Omental fat pad (tissue), 4 donors: ENCODE results near the gene PGR. TPM values are rescaled to one million over a fixed set of nuclear protein-coding genes. Genes with fewer than 3 reads are reported as not detected.

Experiments
- ATAC-seq: fragments of 150-250 bp; one replicate; pipeline ENCODE4 v1.9.1; 2016; ENCODE audit warnings: mild to moderate bottlenecking, moderate library complexity; ENCODE audit not compliant: low FRiP score
- DNase-seq: peaks from one replicate; pipeline ENCODE4 v3.0.0-alpha.2; 2019; ENCODE audit warnings: low spot score
- total RNA-seq, 4 donors: library from RNA; depleted of rRNA; stranded (reverse); fragments of >200 nt; gene quantifications; one replicate each; pipeline ENCODE4 v1.1.0, GENCODE V29; 2016
- TF ChIP-seq, protein P1 (sequence below), 3 donors: fragments of 450-650 bp; IDR thresholded peaks; one replicate each; pipeline ENCODE4 v1.5.1; 2016 to 2017; ENCODE audit warnings: antibody characterized with exemption in 3 of 3, mild to moderate bottlenecking in 3 of 3, moderate library complexity in 2 of 3

Gene PGR
- total RNA-seq, 4 donors from 2014 or later, result 0.60 to 2.4 (median 1.3) TPM

DNA sequence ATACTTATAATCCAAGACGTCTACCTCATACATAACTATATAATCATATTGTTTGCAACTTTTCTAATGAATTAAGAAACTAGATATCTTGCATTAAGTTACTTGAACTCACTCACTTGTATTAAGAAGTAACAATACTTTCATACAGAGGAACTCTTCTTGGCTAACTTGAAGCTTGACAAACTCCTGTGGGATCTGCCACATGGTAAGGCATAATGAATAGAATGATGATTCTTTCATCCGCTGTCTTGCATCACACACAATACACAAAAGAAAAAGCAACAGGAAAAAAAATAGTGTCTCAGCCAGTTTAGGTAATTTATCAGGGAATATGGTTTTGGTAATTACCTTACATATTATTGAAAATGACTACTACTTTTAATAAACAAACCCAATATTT is 79.8 kb downstream of the PGR start:
- TF ChIP-seq, protein P1, sequence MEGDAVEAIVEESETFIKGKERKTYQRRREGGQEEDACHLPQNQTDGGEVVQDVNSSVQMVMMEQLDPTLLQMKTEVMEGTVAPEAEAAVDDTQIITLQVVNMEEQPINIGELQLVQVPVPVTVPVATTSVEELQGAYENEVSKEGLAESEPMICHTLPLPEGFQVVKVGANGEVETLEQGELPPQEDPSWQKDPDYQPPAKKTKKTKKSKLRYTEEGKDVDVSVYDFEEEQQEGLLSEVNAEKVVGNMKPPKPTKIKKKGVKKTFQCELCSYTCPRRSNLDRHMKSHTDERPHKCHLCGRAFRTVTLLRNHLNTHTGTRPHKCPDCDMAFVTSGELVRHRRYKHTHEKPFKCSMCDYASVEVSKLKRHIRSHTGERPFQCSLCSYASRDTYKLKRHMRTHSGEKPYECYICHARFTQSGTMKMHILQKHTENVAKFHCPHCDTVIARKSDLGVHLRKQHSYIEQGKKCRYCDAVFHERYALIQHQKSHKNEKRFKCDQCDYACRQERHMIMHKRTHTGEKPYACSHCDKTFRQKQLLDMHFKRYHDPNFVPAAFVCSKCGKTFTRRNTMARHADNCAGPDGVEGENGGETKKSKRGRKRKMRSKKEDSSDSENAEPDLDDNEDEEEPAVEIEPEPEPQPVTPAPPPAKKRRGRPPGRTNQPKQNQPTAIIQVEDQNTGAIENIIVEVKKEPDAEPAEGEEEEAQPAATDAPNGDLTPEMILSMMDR (IDR thresholded peaks at IDR 0.05), result no peak
- ATAC-seq (no peak), DNase-seq (no peak)

- TF ChIP-seq, protein P1 (IDR thresholded peaks at IDR 0.05), result no peak
- DNase-seq (no peak), ATAC-seq (no peak)
Measured at GRCh38 chr11:101049123-101049522, 80.5 kb downstream of the PGR start.

GRCh38 chr11:101048479-101048878 is 81.1 kb downstream of the PGR start:
- ATAC-seq, result no peak
- TF ChIP-seq, protein P1 (IDR thresholded peaks at IDR 0.05), result no peak

DNA sequence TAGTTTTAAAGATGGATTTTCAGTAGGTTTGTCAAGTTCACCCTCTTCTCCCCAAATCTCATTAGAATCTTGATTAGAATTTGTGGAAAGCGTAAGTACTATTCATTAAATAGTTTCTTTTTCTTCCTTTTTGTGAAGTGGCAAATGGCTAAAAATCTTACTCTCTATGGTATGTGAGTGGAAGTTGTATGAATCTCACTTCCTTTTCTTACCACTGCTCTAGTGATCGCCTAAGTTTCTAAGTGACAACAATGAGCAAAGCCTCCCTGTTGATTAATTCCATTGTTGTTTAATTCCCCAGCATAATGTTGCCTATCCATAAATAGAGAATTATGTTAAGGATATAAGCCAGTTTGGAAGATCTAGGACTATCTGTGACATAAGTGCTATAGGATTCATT is 82.7 kb downstream of the PGR start:
- TF ChIP-seq, protein P1 (IDR thresholded peaks at IDR 0.05), result no peak
- no peak for ATAC-seq
- no peak for DNase-seq

More at GRCh38 chr11:101048479-101048878, 81.1 kb downstream of the PGR start:
- DNase-seq, result no peak

GRCh38 chr11:101045415-101045814 is 84.2 kb downstream of the PGR start:
- no peak for ATAC-seq
- DNase-seq, result no peak
- TF ChIP-seq, protein P1 (IDR thresholded peaks at IDR 0.05), result no peak

DNA sequence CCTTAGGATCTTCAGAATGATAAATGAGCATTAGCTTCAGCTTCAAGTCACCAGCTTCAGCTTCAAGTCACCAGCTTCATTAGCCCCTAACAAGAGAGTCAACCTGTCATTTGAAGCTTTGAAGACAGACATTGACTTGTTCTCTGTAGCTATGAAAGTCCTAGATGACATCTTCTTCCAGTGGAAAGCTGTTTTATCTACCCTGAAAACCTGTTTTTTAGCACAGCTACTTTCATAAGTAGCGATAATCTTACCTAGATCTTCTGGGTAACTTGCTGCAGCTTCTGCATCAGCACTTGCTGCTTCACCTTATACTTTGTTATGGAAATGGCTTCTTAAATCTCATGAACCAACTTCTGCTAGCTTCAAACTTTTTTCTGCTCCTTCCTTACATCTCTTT is 85.7 kb downstream of the PGR start:
- ATAC-seq (no peak), DNase-seq (no peak)
- TF ChIP-seq, protein P1 (IDR thresholded peaks at IDR 0.05), result no peak

DNA sequence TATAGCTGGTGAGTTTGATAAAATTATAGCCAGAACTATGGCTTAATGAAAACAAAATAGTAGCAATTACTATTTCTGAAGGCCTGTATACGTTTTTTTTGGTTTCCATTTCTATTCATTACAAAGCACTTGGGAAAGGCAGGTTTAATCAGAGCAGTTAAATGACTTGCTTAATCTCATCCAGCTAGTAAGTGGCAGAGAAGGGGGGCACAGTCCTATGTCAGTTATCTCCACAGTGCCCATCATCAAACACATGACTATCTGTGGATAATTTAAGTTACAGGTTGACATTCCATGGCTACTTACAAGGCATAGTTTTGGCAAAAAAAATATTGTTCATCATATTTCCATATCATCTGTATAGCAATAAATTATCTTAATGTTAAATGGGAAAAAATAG is 93.7 kb downstream of the PGR start:
- TF ChIP-seq, protein P1 (IDR thresholded peaks at IDR 0.05), result no peak
- DNase-seq (no peak), ATAC-seq (no peak)
